GM18907 (cell line): ENCODE measurements around the gene TXLNB.
"Not testable (repeated sequence)": the region's sequence is repeated elsewhere in the genome, so short reads cannot be mapped to it uniquely, and the experiment has no call there.

ENCODE experiments used
- ATAC-seq: cut with Tn5 transposase; IDR thresholded peaks from one replicate; pipeline ENCODE4 v1.9.1; 2021; ENCODE audit warnings: mild to moderate bottlenecking, moderate library complexity; ENCODE audit not compliant: unreplicated experiment

Gene TXLNB

DNA sequence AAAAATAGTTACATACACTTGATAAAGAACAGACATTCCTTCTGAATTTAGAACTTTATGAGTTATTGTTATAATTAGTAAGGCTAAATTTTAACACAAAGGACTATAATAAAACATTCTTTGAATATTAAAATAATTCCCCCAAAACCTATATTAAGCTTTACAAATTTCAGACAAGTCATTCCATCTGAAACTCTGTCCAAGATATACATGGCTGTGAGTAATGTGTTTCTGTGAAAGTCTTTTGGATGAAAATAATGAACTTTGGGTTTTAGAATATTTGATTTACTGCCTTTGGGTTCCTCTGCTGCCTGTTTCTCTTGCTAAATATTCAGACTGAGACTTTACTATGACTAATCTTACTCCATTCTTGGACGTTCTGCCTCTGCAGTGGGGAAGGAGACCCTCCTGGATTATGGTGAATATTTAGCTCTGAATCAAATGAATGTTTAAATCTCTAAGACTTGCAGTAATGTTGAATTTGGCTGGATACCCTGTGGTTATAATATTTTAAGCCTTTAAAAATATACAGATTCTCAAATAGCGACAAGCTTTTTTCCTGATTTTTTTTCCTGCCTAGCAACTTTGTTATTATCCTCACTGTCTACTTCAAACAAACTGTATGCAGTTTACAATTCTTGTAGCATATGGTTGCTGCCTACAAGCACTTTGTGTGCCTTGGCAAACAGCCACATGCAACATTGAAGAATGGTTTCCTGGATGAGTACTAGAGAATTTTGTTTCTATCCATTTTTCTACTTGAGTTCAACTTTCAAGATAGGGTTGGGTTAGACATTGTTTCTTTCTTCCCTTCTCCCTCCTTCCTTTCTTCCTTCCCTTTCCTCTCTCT, 51.4 kb downstream of the TXLNB start:
- no peak for ATAC-seq

DNA sequence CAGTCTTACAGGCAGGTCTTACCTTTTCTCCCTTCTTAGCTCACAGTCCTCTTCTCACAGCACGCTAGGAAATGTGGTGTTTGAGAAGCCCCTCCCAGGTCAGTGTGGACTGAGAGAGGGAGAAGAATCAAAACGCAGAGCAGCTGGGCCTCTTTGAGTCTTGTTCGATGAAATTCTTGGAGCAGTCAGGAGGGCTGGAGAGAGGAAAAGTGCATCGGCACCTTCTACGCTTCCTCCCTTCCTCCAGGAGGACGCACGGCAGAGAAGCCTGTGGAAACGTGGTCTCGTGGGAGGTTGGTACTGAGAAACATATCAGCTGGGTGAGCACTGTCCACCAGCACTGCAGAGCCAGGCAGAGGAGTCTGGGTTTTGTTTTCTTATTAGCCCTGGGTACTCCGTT, 52.7 kb downstream of the TXLNB start:
- ATAC-seq = no peak

DNA sequence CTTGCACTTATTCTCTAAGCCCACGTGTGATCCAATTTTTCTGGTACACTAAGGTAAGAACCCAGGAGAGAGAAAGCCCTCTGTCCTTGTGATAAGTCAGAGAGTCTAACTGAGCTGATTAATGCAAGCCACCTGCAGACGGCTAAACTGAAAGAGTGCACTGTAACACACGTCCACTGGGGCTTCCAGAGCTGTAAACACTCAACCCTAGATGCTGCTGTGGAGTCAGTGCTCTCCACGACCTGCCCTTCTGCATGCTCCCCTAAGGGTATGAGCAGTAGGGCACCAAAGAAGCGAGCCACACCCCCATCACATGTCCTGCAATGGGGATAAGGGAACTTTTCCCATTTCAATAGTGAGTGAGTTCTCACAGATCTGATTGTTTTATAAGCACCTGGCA, 55.7 kb downstream of the TXLNB start:
- ATAC-seq = no peak

DNA sequence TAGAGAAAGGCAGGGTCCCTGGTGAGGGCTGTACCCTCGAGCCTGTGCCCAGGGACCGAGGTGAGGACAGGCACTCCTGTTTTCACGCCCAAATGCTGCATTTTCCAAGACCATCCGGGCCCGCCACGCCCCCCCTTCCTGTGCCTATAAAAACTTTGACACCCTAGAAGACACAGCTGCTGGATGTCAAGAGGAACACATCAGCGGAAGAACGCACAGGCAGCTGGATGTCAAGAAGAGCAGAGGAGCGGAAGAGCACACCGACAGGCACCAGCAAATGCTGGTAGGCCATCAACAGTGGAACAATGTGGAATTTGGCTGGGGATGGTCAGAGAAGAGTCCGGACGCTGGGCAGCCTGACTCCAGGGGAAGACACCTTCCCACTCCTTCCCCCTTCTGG, 56.1 kb downstream of the TXLNB start:
- no peak for ATAC-seq

DNA sequence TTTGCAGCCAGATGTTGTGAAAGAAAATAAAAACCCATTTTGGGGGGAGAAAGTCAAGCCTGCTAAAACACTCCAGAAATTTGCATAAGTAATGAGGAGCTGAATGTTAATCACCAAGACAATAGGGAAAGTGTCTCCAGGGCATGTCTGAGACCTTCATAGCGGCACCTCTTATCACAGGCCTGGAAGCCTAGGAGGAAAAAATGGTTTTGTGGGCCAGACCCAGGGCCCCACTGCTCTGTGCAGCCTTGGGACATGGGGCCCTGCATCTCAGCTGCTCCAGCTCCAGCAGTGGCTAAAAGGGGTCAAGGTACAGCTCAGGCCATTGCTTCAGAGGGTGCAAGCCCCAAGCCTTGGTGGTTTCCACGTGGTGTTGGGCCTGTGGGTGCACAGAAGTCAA, 57.6 kb downstream of the TXLNB start:
- ATAC-seq = not testable (repeated sequence)

DNA sequence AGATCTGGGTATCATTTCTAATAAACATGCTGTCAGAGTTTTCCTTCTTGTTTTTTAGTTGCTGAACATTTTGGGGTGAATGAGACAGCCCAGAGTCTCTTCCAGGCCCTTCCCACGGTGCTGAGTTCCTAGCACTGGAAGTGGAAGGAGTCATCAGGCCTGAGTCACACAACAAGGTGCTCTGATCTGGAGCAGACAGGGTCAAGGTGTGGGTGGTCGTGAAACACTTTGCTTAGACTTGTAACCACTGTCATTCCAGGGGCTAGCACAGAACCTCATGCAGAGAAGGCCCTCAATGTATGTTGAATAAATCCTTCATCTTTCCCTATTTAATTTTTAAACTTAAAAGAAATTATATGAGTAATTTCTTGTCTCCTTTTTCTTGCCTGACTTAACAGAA, 60.6 kb downstream of the TXLNB start:
- ATAC-seq = no peak

DNA sequence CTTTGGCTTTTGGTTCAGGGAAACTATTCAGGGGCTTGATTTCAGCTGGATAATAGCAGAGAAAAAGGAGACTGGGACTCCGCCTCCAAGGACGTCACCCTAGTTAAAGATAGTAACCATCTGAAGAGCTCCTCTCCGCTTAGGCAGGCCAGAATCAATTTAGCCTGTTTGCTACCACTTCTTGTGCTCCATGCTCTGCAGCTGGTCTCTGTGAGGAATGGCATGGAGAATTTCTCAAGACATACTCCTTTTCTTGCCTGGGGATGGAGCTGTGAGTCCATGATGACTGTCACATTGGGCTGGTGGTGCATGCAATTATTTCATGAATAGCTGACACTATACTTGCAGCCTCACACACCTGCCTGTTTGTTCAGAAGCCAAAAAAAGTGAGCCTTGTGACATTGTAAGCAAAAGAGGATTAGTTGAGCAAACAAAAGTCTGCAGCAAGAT, 61.4 kb downstream of the TXLNB start:
- ATAC-seq = no peak

DNA sequence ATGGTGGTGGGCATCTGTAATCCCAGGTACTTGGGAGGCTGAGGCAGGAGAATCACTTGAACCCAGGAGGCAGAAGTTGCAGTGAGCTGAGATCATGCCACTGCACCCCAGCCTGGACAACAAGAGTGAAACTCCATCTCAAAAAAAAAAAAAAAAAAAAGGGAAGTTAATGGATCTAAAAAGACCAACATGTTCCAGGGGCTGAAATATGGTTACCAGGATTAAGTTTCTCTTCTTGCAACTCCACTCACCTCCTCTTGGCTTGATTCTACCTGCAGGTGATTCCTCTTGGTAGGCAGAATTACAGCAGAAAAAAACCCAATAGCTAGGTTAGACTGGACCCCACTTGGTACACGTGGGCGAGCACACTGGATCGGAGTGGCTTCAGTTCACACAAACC, 63.4 kb downstream of the TXLNB start:
- not testable (repeated sequence) for ATAC-seq

DNA sequence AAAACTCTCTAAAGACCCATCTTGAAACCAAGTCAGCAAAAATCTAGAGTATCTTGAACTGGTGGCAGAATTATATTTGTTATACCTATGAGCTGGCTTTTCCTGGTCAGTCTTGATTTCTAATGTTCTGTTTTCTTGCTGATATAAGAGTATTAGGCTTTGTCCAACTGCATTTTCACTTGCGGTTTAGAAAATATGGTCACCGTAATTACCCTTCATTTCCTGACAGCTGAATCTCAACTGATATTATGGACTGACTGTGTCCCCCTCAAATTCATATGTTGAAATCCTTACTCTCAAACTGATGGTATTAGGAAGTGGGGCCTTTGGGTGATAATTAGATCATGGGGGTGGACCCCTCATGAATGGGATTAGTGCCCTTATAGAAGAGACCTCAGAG, 72.1 kb downstream of the TXLNB start:
- ATAC-seq = no peak

DNA sequence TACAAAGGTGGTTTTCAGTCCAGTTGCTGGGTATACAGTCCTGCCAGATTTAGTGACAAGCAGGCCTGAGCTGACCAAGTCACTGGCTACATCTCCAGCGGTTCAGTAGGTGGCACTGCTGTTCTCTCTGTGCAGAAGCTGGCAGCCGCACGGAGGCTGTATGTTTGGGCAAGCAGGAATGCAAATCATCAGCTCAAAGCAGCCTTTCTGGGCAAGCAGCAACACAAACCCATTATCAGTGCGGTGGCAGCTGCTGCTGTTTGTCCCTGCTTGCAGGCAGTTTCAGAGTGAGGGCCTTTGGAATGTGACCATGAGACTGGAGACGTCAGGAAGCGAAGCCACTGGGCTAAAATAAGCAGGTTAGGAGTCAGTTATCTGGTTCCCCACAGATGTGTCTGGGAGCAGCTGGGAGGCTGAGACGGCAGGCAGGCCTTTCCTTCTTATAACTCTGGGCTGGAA, 72.5 kb downstream of the TXLNB start:
- ATAC-seq = peak; percentile 100

DNA sequence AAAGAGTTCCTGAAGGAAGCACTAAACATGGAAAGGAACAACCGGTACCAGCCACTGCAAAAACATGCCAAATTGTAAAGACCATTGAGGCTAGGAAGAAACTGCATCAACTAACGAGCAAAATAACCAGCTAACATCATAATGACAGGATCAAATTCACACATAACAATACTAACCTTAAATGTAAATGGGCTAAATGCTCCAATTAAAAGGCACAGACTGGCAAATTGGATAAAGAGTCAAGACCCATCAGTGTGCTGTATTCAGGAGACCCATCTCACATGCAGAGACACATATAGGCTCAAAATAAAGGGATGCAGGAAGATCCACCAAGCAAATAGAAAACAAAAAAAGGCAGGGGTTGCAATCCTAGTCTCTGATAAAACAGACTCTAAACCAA, 79.3 kb downstream of the TXLNB start:
- not testable (repeated sequence) for ATAC-seq

DNA sequence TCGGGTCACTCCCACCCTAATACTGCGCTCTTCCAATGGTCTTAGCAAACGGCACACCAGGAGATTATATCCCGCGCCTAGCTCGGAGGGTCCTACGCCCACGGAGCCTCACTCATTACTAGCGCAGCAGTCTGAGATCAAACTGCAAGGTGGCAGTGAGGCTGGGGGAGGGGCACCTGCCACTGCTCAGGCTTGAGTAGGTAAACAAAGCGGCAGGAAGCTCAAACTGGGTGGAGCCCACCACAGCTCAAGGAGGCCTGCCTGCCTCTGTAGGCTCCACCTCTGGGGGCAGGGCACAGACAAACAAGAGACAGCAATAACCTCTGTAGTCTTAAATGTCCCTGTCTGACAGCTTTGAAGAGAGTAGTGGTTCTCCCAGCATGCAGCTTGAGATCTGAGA, 81.0 kb downstream of the TXLNB start:
- ATAC-seq = not testable (repeated sequence)

DNA sequence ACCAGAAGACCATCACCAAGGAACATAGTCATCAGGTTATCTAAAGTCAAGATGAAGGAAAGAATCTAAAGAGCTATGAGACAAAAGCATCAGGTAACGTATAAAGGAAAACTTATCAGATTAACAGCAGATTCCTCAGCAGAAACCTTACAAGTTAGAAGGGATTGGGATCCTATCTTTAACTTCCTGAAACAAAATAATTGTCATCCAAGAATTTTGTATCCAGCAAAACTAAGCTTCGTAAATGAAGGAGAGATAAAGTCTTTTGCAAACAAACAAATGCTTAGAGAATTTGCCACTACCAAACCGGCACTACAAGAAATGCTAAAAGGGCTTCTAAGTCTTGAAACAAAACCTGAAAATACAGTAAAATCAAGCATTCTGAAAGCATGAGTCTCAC, 86.0 kb downstream of the TXLNB start:
- ATAC-seq = no peak

DNA sequence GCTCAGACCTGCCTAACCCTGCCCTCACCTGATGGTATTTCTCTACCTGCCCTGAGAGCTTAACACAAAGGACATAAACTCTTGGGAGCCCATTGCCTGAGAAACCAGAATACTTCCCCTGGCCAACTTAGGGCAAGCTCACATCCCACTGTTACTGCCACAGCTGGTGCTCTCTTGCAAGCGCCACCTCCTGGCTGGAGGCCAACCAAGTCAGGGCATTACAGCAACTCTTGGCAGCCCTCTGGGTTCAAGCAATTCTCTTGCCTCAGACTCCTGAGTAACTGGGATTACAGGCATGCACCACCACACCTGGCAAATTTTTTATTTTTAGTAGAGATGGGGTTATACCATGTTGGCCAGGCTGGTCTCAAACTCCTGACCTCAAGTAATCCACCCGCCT, 86.8 kb downstream of the TXLNB start:
- ATAC-seq = no peak

DNA sequence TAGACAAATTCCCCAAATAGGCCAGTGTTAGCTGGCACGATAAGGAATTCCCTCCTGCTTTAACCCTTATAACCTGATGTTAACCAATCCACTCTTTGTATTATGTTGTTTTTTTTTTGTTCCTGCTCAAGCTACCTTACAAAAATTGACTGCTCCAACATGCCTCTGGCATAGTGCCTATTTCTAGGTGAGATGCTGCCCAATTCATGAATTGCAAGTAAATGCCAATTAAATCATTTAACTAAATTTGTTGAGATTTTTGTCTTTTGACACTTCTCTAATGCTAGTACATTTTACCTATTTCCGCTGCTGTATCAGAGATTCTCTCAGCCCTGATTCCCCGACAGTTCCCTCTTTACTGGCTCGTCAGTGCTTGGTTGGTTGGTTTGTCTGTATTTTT, 90.4 kb downstream of the TXLNB start:
- no peak for ATAC-seq

DNA sequence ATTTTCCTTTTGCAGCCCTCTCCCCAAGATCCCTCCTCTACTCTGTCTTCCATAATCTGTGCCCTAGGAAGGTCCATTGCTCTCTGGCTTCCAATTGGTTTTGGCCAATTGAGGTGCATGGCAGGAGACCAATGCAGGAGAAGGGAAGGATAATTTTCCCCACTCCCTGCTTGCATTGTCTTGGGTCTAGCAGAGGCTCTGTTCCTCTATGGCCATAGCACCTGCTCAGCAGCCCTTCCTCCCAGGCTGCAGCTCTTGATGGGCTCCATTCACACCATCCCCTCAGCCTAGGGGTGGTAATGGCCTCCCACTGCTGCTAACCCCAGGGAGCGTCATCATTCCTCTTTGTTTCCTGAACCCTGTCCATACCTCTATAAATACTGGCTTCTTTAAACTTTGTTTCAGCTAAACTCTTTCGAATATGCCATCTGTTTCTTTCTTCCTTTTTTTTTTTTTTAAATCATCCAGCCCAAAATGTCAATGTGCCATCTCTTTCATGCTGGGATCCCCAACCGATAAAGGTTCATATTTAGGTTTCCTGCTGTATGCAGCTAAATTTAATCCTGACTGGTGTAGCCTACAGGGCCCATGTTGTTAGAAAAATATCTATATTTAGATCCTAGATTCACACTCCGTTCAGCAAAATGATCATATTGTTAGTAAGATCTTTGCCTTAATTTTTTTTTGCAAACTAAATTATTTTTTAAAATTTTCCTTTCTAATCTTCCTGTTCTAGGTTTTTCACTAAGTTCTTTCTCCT, 93.1 kb downstream of the TXLNB start:
- ATAC-seq = no peak

DNA sequence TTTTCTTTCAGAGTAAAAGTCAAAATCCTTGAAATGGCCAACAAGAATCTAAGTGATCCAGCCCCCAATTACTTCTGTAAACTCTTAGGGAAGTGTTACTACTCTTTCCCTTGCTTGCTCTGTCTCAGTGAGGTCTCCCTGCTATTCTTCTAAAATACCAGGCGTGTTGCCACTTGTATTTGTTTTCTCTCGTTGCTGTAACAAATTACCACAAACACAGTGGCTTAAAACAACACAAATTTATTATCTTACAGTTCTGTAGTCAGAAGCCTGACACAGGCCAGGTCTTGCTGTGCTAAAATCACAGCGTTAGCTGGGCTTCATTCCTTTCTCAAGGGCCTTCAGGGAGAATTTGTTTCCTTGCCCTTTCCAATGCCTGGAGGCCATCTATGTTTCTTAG, 97.1 kb downstream of the TXLNB start:
- no peak for ATAC-seq
